Fibroblast of gingiva (primary cell): ENCODE measurements around the gene DUSP7.

Source experiments
- DNase-seq: peaks from one replicate; pipeline ENCODE4 v3.0.0-alpha.2; 2011; ENCODE audit warnings: low read depth

The DUSP7 gene

GRCh38 chr3:52086461-52086860 is 30.1 kb upstream of the DUSP7 start:
- no peak for DNase-seq

GRCh38 chr3:52085681-52086282 is 29.4 kb upstream of the DUSP7 start:
- no peak for DNase-seq

DNA sequence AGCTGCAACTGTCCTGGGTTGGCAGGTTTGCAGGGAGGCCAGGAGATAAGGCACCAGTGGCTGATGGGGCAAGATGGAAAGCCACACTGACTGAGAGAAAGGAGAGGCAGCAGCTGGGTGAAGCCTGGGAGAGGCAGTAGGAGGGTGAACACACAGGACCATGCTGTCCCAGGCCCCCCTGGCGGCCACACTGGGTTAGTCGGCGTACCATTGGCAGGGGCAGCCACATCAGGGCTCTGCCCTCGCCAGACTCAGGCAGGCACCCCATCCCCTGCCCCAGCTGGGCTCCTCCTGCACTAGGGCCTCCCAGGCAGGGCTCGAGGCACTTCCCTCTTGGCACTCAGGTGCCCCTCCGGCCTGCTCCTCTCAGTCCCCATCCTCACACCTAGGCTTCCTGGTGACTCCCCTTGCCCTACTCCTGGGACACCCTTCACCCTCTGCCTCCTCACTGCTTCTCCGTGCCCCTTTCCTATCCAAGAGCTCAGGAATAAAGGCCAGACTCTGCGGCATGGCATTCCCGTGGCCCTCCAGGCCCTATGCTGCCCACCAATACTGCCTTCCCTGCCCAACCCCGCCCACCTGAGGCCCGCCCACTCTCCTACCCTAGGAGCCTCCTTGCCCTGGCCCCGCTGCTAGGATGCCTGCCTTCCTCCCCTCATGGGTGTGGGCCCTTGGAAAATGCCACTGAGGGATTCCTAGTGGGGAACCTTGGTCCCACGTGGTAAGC is 28.7 kb upstream of the DUSP7 start:
- no peak for DNase-seq

GRCh38 chr3:52084216-52084945 is 28.0 kb upstream of the DUSP7 start:
- no peak for DNase-seq

- no peak for DNase-seq
Observed at GRCh38 chr3:52083556-52084087, 27.3 kb upstream of the DUSP7 start.

DNA sequence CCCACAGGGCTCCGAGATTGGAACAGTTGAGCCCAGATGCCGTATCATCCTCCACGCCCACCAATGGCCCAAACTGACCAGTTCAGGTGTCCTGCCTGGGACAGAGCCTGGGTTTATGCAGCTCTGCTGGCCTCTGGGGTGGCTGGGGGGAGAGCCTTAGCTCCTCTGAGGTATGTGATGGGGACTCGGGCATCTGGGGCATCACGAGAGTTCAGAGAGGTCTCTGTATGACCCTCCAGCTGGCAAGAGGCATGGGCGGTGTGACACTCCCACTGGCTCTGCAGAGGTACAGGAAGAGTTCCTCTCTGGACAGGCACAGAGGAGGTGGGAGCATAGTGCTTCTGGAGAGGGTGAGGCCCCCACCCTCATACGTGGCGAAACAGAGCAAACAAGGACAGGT is 26.6 kb upstream of the DUSP7 start:
- no peak for DNase-seq

DNA sequence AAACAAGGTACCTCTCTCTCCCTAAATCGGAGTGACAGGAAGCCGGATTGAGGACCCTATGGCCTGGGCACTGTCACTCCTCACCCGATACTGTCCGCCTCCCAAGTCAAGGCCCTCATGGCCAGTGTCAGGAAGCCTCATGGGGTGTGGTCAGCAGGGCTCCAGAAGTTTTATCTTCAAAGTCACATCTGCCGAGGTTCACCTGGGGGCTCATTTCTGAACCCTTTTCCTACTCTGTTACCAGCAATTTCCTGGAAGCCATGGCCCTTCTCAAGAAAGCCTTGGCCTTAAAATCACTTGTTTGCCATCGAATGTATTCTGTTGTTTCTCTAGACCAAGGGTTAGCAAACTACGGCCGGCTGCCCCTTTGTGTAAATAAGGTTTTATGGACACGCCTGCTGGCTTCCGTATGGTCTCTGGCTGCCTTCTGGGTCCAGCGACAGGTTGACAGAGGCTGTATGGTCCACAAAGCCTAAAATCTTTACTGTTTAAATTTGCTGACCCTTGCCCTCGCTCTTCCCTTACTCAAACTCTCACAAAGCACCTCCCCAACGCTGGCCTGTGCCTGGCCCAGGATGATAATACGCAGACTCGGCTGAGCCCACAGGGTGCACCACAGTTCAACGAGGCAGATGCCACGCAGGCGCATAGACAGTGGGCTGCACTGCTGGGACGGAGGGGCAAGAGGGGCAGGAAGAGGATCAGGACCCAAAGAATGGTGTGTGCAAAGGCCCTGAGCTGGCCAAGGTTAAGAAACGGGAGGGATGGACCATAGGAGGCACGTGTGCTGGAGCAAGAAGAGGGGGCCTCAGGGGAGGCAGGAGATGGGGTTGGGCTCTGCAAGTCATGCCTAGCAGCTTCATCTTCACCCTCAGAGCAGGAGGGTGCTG is 24.7 kb upstream of the DUSP7 start:
- DNase-seq, result no peak

DNA sequence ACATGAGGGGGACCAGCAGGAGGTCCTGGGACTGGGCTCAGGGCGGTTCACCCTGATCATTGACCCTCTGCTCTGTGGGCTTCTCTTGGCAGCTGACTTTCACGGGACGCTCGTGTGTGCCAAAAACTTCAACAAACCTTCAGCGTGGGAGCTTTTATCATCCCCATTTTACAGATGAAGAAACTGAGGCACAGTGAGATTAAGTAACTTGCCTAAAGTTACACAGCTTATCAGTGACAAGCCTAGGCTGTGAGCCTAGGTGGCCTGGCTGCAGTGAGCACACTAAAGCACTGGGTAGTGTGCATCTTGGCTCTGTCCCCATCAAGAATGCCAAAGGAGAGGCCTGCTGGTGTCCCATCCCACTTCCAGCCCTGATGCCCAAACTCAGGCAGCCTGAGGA is 23.6 kb upstream of the DUSP7 start:
- no peak for DNase-seq

DNA sequence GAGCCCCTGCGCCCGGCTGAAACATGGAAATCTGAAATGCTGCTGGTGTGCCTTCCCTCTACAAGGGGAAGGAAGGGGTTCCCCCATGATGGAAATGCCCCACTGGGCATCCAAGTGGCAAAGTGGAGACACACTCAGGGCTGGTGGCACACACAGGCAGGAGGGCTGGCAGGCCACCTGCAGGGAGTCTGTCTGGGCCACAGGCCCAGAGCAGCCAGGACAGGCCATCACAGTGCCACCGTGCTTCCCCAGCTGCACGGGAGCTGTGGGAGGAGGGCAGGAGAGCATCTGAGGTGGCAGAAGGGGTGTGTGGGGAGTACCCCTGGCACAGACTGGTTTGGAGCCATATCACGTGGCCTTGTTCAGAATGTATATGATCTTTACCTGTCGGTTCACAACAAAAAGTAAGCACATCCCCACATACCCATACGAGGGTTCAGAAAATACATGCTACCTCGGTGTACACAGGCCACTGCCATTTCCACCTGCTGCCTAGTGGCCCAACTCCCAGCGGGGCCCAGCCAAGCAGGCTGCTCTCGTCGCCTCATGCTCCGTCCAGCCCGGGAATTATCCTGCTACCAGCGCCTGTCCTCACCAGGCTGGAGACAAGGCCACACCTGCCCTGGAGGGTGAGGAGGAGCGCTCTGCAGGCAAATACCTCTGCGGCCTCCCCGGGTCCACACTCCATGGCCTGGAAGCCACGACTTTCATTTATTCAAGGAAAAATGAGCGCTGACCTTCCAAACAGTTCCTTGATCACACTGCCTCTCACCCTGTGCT is 22.6 kb upstream of the DUSP7 start:
- DNase-seq, result no peak

DNA sequence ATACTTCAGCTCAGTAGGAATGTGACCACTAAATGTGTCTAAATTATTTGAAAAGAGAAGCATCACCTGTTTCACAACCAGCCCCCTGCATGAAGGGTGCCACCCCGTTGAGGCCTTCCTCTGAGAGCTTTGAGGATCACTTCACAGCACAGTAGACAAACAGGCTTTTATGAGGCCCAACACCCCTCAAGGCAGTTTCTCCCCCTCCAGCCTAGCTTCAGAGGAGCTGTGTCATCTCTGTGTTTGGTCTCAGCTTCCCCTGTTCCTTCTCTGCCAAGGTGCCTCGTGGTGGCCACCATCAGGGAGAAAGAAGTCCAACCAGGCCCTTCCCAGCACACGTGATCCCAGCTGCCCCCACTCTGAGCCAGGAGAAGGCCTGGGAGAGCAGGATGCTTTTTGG is 21.6 kb upstream of the DUSP7 start:
- DNase-seq, result no peak

GRCh38 chr3:52076896-52077780 is 20.8 kb upstream of the DUSP7 start:
- DNase-seq, result no peak

DNA sequence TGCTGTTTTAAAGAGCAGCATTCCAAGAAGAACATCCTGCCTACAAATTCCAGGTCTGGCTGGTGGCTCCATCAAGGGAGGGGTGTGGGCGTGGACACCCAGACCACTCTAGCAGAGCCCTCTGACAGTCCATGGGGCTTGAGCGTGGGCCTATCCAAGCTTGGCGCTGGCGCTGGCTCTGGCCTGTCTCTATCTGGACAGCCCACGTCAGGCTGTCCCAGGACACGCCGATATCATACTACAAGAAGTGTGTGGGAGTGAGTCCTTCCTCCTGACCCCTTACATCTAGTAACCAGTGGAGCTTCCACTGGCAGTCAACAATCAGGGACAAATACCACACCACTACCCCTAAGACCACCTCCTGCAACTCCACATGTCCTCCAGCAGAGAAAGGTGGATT is 17.1 kb upstream of the DUSP7 start:
- DNase-seq, result no peak

GRCh38 chr3:52072471-52072870 is 16.1 kb upstream of the DUSP7 start:
- no peak for DNase-seq

DNA sequence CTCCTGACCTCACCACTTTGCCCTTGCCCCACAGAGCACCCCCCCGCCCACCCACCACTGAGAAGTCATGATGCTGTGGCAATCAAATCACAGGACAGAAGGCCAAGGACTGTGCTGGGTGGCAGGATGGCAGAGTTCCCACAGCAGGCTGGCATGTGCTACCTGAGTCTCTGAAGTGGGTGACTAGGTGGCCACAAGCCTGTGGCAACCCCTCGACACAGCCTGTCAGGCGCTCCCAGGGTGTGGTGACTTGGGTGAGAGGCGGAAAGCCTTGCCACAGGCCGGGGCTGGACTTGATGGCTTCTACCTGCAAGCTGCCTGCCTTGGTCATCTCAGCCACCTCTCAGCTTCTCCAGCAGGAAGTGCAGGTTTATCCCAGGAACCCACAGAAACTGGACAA is 15.6 kb upstream of the DUSP7 start:
- no peak for DNase-seq

DNA sequence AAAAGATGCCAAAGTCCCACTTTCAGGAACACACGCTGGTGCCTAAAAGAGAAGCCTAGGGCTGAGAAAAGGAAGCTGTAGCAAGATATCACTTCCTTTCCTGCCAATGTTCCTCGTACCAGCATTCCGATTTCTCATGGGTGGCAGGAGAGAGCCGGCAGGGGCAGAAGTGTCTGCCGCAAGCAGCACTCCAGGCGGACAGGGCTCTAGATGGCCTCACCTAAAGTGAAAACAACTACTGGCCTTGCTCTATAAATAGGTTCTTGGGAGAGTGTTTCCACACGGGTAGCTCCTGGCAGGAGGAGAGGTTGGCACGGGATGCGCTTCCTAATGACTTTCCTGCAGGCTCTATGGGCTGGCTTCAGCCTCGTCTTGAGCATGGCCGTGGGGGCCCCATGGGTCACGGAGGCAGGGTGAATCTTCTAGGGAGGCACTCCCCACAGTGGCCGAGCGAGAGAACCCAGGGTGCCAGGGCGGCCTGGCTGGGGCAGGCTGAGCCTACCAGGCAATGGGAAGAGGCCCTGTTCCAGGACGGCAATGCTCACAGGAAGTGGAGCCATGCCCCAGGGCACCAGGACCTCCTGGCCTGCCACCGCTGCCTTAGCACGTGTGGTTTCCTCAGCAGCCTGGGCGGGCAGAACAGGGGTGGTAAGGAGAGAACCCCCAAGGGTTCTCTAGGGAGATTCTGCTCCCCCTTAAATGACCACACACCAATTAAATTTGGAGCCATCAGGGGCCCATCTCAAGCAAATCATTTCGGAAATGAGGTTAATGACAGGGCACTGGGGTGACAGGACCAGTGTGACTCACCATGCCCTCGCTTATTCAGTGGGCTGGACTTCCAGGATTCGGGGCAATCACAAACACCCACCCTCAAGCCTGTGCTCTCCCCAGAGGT is 14.6 kb upstream of the DUSP7 start:
- peak; percentile 22 for DNase-seq

GRCh38 chr3:52069855-52070254 is 13.5 kb upstream of the DUSP7 start:
- no peak for DNase-seq

- DNase-seq, result no peak
Observed at GRCh38 chr3:52069135-52069534, 12.8 kb upstream of the DUSP7 start.

DNA sequence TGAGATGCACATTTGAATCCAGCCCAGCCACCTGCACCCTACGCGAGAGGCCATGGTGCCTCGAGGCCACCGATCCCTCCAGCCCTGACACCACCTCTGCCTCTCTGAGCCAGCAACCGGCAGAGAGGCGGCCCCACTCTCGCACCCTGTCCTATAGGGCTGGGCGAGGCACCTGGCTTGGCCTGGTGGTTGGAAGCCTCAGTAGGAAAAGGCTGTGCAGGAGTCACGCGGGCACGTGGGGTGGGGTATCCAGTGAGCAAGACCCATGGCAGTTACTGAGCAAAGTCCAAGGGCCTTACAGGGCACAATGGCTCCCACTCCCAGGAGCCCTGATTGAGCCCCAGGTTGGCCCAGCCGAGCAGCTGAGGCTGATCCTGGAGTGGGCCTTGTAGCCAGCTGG is 12.4 kb upstream of the DUSP7 start:
- DNase-seq, result no peak

DNA sequence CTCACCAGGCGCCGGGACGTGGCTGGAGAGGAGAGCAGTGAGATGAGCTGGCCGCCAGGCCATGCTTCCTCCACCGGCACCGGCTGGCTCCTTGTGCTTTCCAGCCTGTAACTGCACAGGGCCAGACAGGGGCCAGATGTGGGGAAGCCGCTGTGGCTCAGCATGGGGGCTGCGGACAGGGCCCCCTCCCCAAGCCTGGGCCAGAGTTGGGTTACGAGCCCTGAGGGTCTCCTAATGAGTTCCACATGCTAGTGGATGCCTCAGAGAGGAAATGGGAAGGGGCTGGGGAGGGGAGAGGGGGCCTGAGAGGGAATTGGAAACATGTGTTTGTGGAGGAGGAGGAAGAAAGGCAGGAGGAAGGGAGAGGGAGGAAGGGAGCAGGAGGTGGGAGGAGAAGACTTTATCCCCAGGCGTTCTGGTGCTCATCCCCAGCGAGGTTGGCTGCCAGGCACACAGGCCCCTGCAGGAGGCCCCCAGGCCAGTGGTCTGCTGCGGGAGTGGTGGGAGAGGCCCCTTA is 11.7 kb upstream of the DUSP7 start:
- DNase-seq, result no peak
